ENCODE results near the gene KCNJ5. TPM values are rescaled to one million over a fixed set of nuclear protein-coding genes. Genes with fewer than 3 reads are reported as not detected.

KCNJ5 gene
- polyA plus RNA-seq, 6 donors from 2014 or later = not detected

- peaks cover 0 to 3% (median 0%) of the 10 kb centered on the region in 7 donors for H3K9me3 Mint-ChIP-seq
- no peak for DNase-seq
These were observed 12.3 kb downstream of the KCNJ5 start for GRCh38 chr11:128903248-128904061.

GRCh38 chr11:128904303-128904655, 13.1 kb downstream of the KCNJ5 start:
- no peak for DNase-seq
- Mint-ChIP-seq H3K4me3 (peak overlapping the region; percentile 35 to 86 (median 74)), H3K9me3 (peaks cover 0 to 3% (median 0%) of the 10 kb centered on the region in 7 donors), H3K27ac (no peak overlapping the region), H3K4me1 (peaks cover 18 to 33% (median 24%) of the 10 kb centered on the region in 3 donors), H3K36me3 (no peaks in the 10 kb centered on the region), H3K27me3 (peaks cover 71 to 82% (median 81%) of the 10 kb centered on the region in 3 donors)
- no peak for ATAC-seq (ENCODE audit: low read depth in 2 of 2)

More at GRCh38 chr11:128903248-128904061, 12.3 kb downstream of the KCNJ5 start:
- Mint-ChIP-seq H3K4me3 (peak overlapping the region in 7 of 8 donors; percentile 65 to 86 (median 76)), H3K27me3 (peaks cover 73 to 82% (median 81%) of the 10 kb centered on the region in 3 donors), H3K4me1 (peaks cover 23 to 34% (median 31%) of the 10 kb centered on the region in 3 donors), H3K27ac (no peak overlapping the region), H3K36me3 (no peaks in the 10 kb centered on the region)
- peak in 1 of 2 donors; percentile 20 for ATAC-seq (ENCODE audit: low read depth in 2 of 2)

GRCh38 chr11:128904656-128905344, 13.6 kb downstream of the KCNJ5 start:
- Mint-ChIP-seq H3K27me3 (peaks cover 72 to 82% (median 81%) of the 10 kb centered on the region in 3 donors), H3K9me3 (peaks cover 0 to 3% (median 0%) of the 10 kb centered on the region in 7 donors), H3K27ac (peak overlapping the region in 1 of 6 donors; percentile 33), H3K36me3 (no peaks in the 10 kb centered on the region), H3K4me3 (peak overlapping the region; percentile 65 to 90 (median 82)), H3K4me1 (peaks cover 18 to 33% (median 24%) of the 10 kb centered on the region in 3 donors)
- DNase-seq (peak; percentile 47), ATAC-seq (ENCODE audit: low read depth in 2 of 2) (peak; percentile 56 to 57)

GRCh38 chr11:128905345-128906184, 14.4 kb downstream of the KCNJ5 start:
- DNase-seq (peak; percentile 34), ATAC-seq (ENCODE audit: low read depth in 2 of 2) (peak; percentile 65 to 67)
- Mint-ChIP-seq H3K9me3 (peaks cover 0 to 3% (median 0%) of the 10 kb centered on the region in 7 donors), H3K4me1 (peaks cover 18 to 33% (median 24%) of the 10 kb centered on the region in 3 donors), H3K27me3 (peaks cover 66 to 82% (median 79%) of the 10 kb centered on the region in 3 donors), H3K4me3 (peak overlapping the region; percentile 73 to 90 (median 83)), H3K27ac (no peak overlapping the region), H3K36me3 (no peaks in the 10 kb centered on the region)

- Mint-ChIP-seq H3K27ac (peak overlapping the region in 1 of 6 donors; percentile 13), H3K4me1 (peaks cover 18 to 33% (median 24%) of the 10 kb centered on the region in 3 donors), H3K4me3 (peak overlapping the region; percentile 73 to 90 (median 83)), H3K27me3 (peaks cover 60 to 82% (median 79%) of the 10 kb centered on the region in 3 donors), H3K9me3 (peaks cover 0 to 3% (median 0%) of the 10 kb centered on the region in 7 donors), H3K36me3 (no peaks in the 10 kb centered on the region)
- ATAC-seq (ENCODE audit: low read depth in 2 of 2) (no peak), DNase-seq (no peak)
These were observed 15.3 kb downstream of the KCNJ5 start for GRCh38 chr11:128906185-128907050.

- Mint-ChIP-seq H3K4me1 (peaks cover 18 to 33% (median 24%) of the 10 kb centered on the region in 3 donors), H3K9me3 (peaks cover 0 to 5% (median 0%) of the 10 kb centered on the region in 7 donors), H3K27me3 (peaks cover 56 to 83% (median 79%) of the 10 kb centered on the region in 3 donors), H3K4me3 (peak overlapping the region in 2 of 8 donors; percentile 54 to 83), H3K36me3 (no peaks in the 10 kb centered on the region), H3K27ac (no peak overlapping the region)
- DNase-seq (no peak), ATAC-seq (ENCODE audit: low read depth in 2 of 2) (no peak)
These were observed 16.4 kb downstream of the KCNJ5 start for GRCh38 chr11:128907585-128907984.

- peaks cover 16 to 29% (median 20%) of the 10 kb centered on the region in 3 donors for H3K4me1 Mint-ChIP-seq
- H3K9me3 Mint-ChIP-seq = peaks cover 0 to 5% (median 0%) of the 10 kb centered on the region in 7 donors
- ATAC-seq (ENCODE audit: low read depth in 2 of 2) = no peak
- peaks cover 0 to 3% of the 10 kb centered on the region in 2 donors for H3K36me3 Mint-ChIP-seq
- no peak for DNase-seq
- no peak overlapping the region for H3K27ac Mint-ChIP-seq
- H3K27me3 Mint-ChIP-seq = peaks cover 51 to 78% (median 74%) of the 10 kb centered on the region in 3 donors
- peak overlapping the region in 1 of 8 donors; percentile 21 for H3K4me3 Mint-ChIP-seq
These were observed 17.5 kb downstream of the KCNJ5 start for GRCh38 chr11:128908391-128909246.

GRCh38 chr11:128909438-128910125, 18.4 kb downstream of the KCNJ5 start:
- peaks cover 51 to 74% (median 74%) of the 10 kb centered on the region in 3 donors for H3K27me3 Mint-ChIP-seq
- H3K9me3 Mint-ChIP-seq = peaks cover 0 to 5% (median 0%) of the 10 kb centered on the region in 7 donors
- ATAC-seq (ENCODE audit: low read depth in 2 of 2) (no peak), DNase-seq (no peak)
- H3K27ac Mint-ChIP-seq = no peak overlapping the region
- peaks cover 6 to 19% (median 11%) of the 10 kb centered on the region in 3 donors for H3K4me1 Mint-ChIP-seq
- H3K36me3 Mint-ChIP-seq = peaks cover 0 to 4% of the 10 kb centered on the region in 2 donors
- H3K4me3 Mint-ChIP-seq = no peak overlapping the region

- H3K36me3 Mint-ChIP-seq = peaks cover 4% of the 10 kb centered on the region in 2 donors
- ATAC-seq (ENCODE audit: low read depth in 2 of 2) = no peak
- no peak overlapping the region for H3K4me3 Mint-ChIP-seq
- peaks cover 4 to 13% (median 8%) of the 10 kb centered on the region in 3 donors for H3K4me1 Mint-ChIP-seq
- no peak overlapping the region for H3K27ac Mint-ChIP-seq
- peaks cover 0 to 5% (median 2%) of the 10 kb centered on the region in 7 donors for H3K9me3 Mint-ChIP-seq
- peaks cover 60 to 80% (median 79%) of the 10 kb centered on the region in 3 donors for H3K27me3 Mint-ChIP-seq
- no peak for DNase-seq
These were observed 19.4 kb downstream of the KCNJ5 start for GRCh38 chr11:128910576-128910975.

- Mint-ChIP-seq H3K9me3 (peaks cover 0 to 7% (median 5%) of the 10 kb centered on the region in 7 donors), H3K27me3 (peaks cover 67 to 83% (median 79%) of the 10 kb centered on the region in 3 donors), H3K27ac (no peak overlapping the region), H3K4me1 (peaks cover 1 to 7% (median 2%) of the 10 kb centered on the region in 3 donors), H3K4me3 (no peak overlapping the region), H3K36me3 (peaks cover 4 to 10% of the 10 kb centered on the region in 2 donors)
- ATAC-seq (ENCODE audit: low read depth in 2 of 2) (no peak), DNase-seq (no peak)
These were observed 20.1 kb downstream of the KCNJ5 start for GRCh38 chr11:128911239-128911638.

GRCh38 chr11:128911701-128912100, 20.5 kb downstream of the KCNJ5 start:
- ATAC-seq (ENCODE audit: low read depth in 2 of 2) (no peak), DNase-seq (no peak)
- no peak overlapping the region for H3K4me3 Mint-ChIP-seq
- H3K4me1 Mint-ChIP-seq = peaks cover 0 to 4% (median 0%) of the 10 kb centered on the region in 3 donors
- H3K36me3 Mint-ChIP-seq = peaks cover 4 to 10% of the 10 kb centered on the region in 2 donors
- H3K27ac Mint-ChIP-seq = no peak overlapping the region
- peaks cover 72 to 84% (median 76%) of the 10 kb centered on the region in 3 donors for H3K27me3 Mint-ChIP-seq
- H3K9me3 Mint-ChIP-seq = peaks cover 0 to 7% (median 3%) of the 10 kb centered on the region in 7 donors
